HEK293 (cell line): ENCODE results near the gene STPG3.

Experiments used
- CTCF ChIA-PET: fragments of 350-600 bp; formaldehyde crosslinking; extraction: SDS; loops from one replicate; lab custom pipeline; 2021; ENCODE audit warnings: antibody characterized with exemption; lab: Yijun Ruan, JAX
- POLR2A ChIA-PET: fragments of 300-600 bp; formaldehyde crosslinking; extraction: SDS; loops from one replicate; lab custom pipeline; 2020; ENCODE audit warnings: antibody characterized with exemption, inconsistent platforms; lab: Yijun Ruan, JAX
- H3K27ac ChIP-seq: fragments of 200-500 bp; sonication (Bioruptor generic); 2 replicates; pipeline ENCODE4 v1.5.1; 2014; ENCODE audit warnings: low read depth, low read length, control low read depth, inconsistent platforms; ENCODE audit errors: extremely low read depth
- H3K36me3 ChIP-seq, 2 experiments: fragments of 200-500 bp in 1 of 2; sonication (Bioruptor generic) in 1 of 2; 1 replicate in 1 of 2; 2 replicates in 1 of 2; pipeline ENCODE4 v1.5.1; 2014 to 2017; ENCODE audit warnings: inconsistent platforms in 2 of 2, low read length in 2 of 2; ENCODE audit not compliant: control insufficient read depth in 2 of 2, insufficient read depth in 1 of 2
- H3K4me1 ChIP-seq: fragments of 200-500 bp; sonication (Bioruptor generic); 2 replicates; pipeline ENCODE4 v1.5.1; 2014; ENCODE audit warnings: mild to moderate bottlenecking, low read length, inconsistent platforms; ENCODE audit not compliant: control insufficient read depth, insufficient read depth
- H3K4me3 ChIP-seq: 2 replicates; pipeline ENCODE4 v1.5.1; 2011; ENCODE audit warnings: low read depth, mild to moderate bottlenecking, control low read depth, low read length, moderate library complexity
- H3K9me3 ChIP-seq: fragments of 200-500 bp; sonication (Bioruptor generic); 2 replicates; pipeline ENCODE4 v1.5.1; 2014; ENCODE audit warnings: low read depth, low read length, inconsistent platforms; ENCODE audit not compliant: control insufficient read depth, insufficient read depth
- KLF1 ChIP-seq: fragments of 450-650 bp; formaldehyde crosslinking; IDR thresholded peaks from 2 replicates; pipeline ENCODE4 v1.5.1; 2016; ENCODE audit warnings: missing biosample characterization, missing genetic modification characterization
- PRDM1 ChIP-seq: fragments of 450-650 bp; formaldehyde crosslinking; IDR thresholded peaks from 2 replicates; pipeline ENCODE4; 2016; ENCODE audit warnings: missing biosample characterization, missing genetic modification characterization
- SP3 ChIP-seq: fragments of 450-650 bp; formaldehyde crosslinking; IDR thresholded peaks from 2 replicates; pipeline ENCODE4 v1.5.1; 2016; ENCODE audit warnings: missing biosample characterization, missing genetic modification characterization
- ZBTB8A ChIP-seq: fragments of 450-650 bp; formaldehyde crosslinking; IDR thresholded peaks from 2 replicates; pipeline ENCODE4 v1.5.1; 2016; ENCODE audit warnings: missing biosample characterization, missing genetic modification characterization
- ZFP69B ChIP-seq: fragments of 450-650 bp; formaldehyde crosslinking; IDR thresholded peaks from 2 replicates; pipeline ENCODE4 v1.5.1; 2016; ENCODE audit warnings: missing biosample characterization, missing genetic modification characterization
- ZIC2 ChIP-seq: fragments of 450-650 bp; formaldehyde crosslinking; IDR thresholded peaks from 2 replicates; pipeline ENCODE4 v1.5.1; 2016; ENCODE audit warnings: missing biosample characterization, missing genetic modification characterization
- ZNF223 ChIP-seq: fragments of 450-650 bp; formaldehyde crosslinking; IDR thresholded peaks from 2 replicates; pipeline ENCODE4 v1.5.1; 2016; ENCODE audit warnings: missing biosample characterization, missing genetic modification characterization
- ZNF311 ChIP-seq: fragments of 450-650 bp; formaldehyde crosslinking; IDR thresholded peaks from 2 replicates; pipeline ENCODE4 v1.5.1; 2017; ENCODE audit warnings: missing biosample characterization, missing genetic modification characterization, borderline replicate concordance
- ZNF473 ChIP-seq: fragments of 450-650 bp; formaldehyde crosslinking; IDR thresholded peaks from 2 replicates; pipeline ENCODE4 v1.5.1; 2017; ENCODE audit warnings: missing biosample characterization, missing genetic modification characterization
- ZNF48 ChIP-seq: fragments of 450-650 bp; formaldehyde crosslinking; IDR thresholded peaks from 2 replicates; pipeline ENCODE4 v1.5.1; 2016; ENCODE audit warnings: missing biosample characterization, missing genetic modification characterization
- ZNF776 ChIP-seq: fragments of 450-650 bp; formaldehyde crosslinking; IDR thresholded peaks from 2 replicates; pipeline ENCODE4 v1.5.0; 2017; ENCODE audit warnings: missing biosample characterization, missing genetic modification characterization, borderline replicate concordance
- TF ChIP-seq, protein P1 (sequence below): sonication (generic); formaldehyde crosslinking; IDR thresholded peaks from 2 replicates; pipeline ENCODE4 v1.8.1; 2022; ENCODE audit warnings: mild to moderate bottlenecking, moderate library complexity, missing genetic modification reagents
- TF ChIP-seq, protein P2 (sequence below): IDR thresholded peaks from 2 replicates; pipeline ENCODE4 v1.6.1; 2011; ENCODE audit warnings: mild to moderate bottlenecking, low read depth, low read length, borderline replicate concordance
- TF ChIP-seq, protein P3 (sequence below): fragments of 450-650 bp; formaldehyde crosslinking; optimal IDR thresholded peaks from 2 replicates; pipeline ENCODE3; 2016; ENCODE audit warnings: missing biosample characterization, mild to moderate bottlenecking, missing genetic modification characterization

Gene STPG3

DNA sequence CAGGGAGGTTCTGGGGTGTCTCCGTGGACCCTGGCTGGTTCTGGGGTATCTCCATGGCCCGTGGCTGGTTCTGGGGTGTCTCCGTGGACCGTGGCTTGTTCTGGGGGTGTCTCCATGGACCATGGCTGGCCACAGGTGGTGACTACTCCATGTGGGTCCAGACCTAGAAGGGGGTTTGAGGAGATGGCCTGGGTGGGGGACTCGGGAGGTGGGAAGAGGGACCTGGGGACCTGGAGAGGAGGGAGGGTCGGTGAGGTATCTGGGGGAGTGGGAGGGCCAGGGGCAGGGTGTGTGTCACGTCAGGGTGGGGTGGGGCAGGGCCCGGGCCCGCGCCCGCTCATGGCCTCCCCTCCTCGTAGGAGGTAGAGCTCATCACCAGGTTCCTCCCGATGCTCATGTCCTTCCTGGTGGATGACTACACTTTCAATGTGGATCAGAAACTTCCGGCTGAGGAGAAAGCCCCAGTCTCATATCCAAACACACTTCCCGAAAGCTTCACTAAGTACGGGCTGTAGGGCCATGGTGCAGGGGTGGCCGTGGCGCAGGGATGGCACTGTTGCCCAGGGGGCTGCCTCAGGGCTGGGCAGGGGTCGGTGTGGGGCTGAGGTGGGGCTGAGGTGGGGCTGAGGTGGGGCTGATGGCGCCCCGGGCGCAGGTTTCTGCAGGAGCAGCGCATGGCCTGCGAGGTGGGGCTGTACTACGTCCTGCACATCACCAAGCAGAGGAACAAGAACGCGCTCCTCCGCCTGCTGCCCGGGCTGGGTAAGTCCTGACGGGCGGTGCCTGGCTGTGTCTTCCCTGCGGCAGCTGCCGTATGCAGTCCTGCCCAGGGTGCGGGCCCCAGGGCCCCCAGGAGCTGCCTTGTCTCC, 15.7 kb downstream of the STPG3 start:
- Histone ChIP-seq H3K9me3 (no peaks in the 10 kb centered on the region), H3K27ac (no peak overlapping the region), H3K4me1 (no peaks in the 10 kb centered on the region), H3K4me3 (no peak overlapping the region), H3K36me3 (peaks cover 0 to 60% of the 10 kb centered on the region in 2 experiments; a peak in 2 of 3 replicates)
- ChIA-PET POLR2A (interaction anchor here (0.6 to 10.1 kb wide), 5 partner anchors 10 to 25 kb away, joined by 3 to 103 read pairs (median 3); partner anchors contain the start of genes STPG3 and TUBB4B), CTCF (interaction anchor here (0.8 to 2.2 kb wide), 7 partner anchors 11 to 220 kb away, joined by 3 to 17 read pairs (median 5); a partner anchor contains a TSS)
- TF ChIP-seq ZFP69B (tag by site-specific recombination) = no peak
- TF ChIP-seq KLF1 (tag by site-specific recombination) = peak; percentile 73

DNA sequence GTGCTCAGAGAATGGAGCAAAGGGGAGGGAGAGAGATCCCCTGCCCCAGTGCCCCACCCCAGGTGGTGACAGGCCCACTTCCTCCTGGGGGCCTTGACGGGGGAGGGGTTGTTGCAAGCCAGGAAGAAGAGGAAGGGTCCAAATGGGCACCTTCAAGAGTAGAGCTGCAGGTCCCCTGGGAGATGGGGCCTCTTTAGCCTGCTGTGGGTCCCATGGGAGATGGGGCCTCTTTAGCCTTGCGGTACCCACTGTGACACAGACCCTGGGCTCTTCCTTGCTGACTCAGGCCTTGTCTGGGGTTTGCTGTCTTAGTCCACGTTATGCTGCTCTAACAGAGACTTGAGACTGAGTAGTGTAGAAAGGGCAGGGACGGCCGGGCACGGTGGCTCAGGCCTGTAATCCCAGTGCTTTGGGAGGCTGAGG, 16.9 kb downstream of the STPG3 start:
- ChIA-PET POLR2A (interaction anchor here (2.1 to 10.1 kb wide), 2 partner anchors 11 to 26 kb away, joined by 9 to 103 read pairs; partner anchors contain the start of gene TUBB4B), CTCF (interaction anchor here (0.5 to 2.1 kb wide), 4 partner anchors 12 to 221 kb away, joined by 3 to 11 read pairs (median 3); no protein-coding TSS in a partner anchor)
- Histone ChIP-seq H3K27ac (no peak overlapping the region), H3K36me3 (peaks cover 0 to 68% of the 10 kb centered on the region in 2 experiments; a peak in 2 of 3 replicates)
- TF ChIP-seq ZIC2 (peak; percentile 31), ZNF311 (no peak), ZNF776 (tag by site-specific recombination) (no peak), PRDM1 (tag by site-specific recombination) (peak; percentile 0; the same call in 1 of the 2 replicates), SP3 (no peak), ZNF473 (tag by site-specific recombination) (no peak)
- TF ChIP-seq, protein P1, sequence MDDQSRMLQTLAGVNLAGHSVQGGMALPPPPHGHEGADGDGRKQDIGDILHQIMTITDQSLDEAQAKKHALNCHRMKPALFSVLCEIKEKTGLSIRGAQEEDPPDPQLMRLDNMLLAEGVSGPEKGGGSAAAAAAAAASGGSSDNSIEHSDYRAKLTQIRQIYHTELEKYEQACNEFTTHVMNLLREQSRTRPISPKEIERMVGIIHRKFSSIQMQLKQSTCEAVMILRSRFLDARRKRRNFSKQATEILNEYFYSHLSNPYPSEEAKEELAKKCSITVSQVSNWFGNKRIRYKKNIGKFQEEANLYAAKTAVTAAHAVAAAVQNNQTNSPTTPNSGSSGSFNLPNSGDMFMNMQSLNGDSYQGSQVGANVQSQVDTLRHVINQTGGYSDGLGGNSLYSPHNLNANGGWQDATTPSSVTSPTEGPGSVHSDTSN (CRISPR knock-in tag) = no peak
- TF ChIP-seq, all 188 proteins: peak for 2
- Histone ChIP-seq H3K4me3 (no peak overlapping the region), H3K4me1 (no peaks in the 10 kb centered on the region), H3K9me3 (no peaks in the 10 kb centered on the region)

DNA sequence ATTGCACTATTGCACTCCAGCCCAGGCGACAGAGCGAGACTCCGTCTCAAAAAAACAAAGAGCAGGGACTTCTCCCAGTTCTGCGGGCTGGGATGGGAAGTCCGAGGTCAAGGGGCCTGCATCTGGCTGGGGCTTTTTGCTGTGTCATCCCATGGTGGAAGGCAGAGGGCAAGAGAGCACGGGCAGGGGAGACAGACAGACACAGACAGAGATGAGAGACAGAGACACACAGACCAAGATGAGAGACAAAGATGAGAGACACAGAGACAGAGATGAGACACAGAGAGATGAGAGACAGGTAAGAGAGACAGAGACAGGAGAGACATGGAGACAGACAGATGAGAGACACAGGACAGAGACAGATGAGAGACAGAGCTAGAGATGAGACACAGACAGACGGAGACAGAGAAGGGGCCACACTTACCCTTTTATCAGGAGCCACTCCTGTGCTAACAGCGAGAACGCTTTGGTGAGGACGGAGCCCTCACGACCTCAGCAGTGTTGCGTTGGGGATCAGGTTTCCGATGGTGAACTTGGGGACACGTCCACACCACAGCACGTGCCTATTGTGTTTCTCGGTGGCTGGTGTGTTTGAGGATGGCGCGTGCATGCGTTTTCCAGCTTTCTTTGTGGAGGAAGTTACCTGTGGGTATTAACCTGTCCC, 17.6 kb downstream of the STPG3 start:
- CTCF ChIA-PET = interaction anchor here (0.5 to 2.1 kb wide), 3 partner anchors 13 to 480 kb away, joined by 3 to 11 read pairs (median 3); no protein-coding TSS in a partner anchor
- H3K4me3 ChIP-seq = no peak overlapping the region
- POLR2A ChIA-PET = interaction anchor here (1.0 to 10.1 kb wide), 2 partner anchors 10 to 27 kb away, joined by 3 to 103 read pairs; partner anchors contain the start of gene TUBB4B
- TF ChIP-seq ZNF223 (tag by site-specific recombination) = no peak
- 0 out of 2 replicates have a peak, but pooled peaks have one; percentile 15 for TF ChIP-seq KLF1 (tag by site-specific recombination)
- 0 out of 2 replicates have a peak, but pooled peaks have one; percentile 22 for TF ChIP-seq ZBTB8A (tag by site-specific recombination)
- TF ChIP-seq ZNF48 = peak; percentile 61; the same call in 1 of the 2 replicates
- TF ChIP-seq, protein P2, sequence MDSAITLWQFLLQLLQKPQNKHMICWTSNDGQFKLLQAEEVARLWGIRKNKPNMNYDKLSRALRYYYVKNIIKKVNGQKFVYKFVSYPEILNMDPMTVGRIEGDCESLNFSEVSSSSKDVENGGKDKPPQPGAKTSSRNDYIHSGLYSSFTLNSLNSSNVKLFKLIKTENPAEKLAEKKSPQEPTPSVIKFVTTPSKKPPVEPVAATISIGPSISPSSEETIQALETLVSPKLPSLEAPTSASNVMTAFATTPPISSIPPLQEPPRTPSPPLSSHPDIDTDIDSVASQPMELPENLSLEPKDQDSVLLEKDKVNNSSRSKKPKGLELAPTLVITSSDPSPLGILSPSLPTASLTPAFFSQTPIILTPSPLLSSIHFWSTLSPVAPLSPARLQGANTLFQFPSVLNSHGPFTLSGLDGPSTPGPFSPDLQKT = no peak
- TF ChIP-seq, protein P3, sequence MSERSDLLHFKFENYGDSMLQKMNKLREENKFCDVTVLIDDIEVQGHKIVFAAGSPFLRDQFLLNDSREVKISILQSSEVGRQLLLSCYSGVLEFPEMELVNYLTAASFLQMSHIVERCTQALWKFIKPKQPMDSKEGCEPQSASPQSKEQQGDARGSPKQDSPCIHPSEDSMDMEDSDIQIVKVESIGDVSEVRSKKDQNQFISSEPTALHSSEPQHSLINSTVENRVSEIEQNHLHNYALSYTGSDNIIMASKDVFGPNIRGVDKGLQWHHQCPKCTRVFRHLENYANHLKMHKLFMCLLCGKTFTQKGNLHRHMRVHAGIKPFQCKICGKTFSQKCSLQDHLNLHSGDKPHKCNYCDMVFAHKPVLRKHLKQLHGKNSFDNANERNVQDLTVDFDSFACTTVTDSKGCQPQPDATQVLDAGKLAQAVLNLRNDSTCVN (tag by site-specific recombination) = peak; percentile 14
- no peaks in the 10 kb centered on the region for H3K4me1 ChIP-seq
- H3K36me3 ChIP-seq = peaks cover 0 to 69% of the 10 kb centered on the region in 2 experiments; a peak in 2 of 3 replicates
- no peak overlapping the region for H3K27ac ChIP-seq
- H3K9me3 ChIP-seq = no peaks in the 10 kb centered on the region
